DMS53 (cell line): ENCODE results near the gene SBK2.

Experiments used
- DNase-seq: peaks from one replicate; lab custom pipeline; 2025; lab: John Stamatoyannopoulos, UW

Gene SBK2

GRCh38 chr19:55486043-55486970 is 50.6 kb downstream of the SBK2 start:
- DNase-seq = peak; percentile 70

- peak; percentile 44 for DNase-seq
Observed at GRCh38 chr19:55485439-55486011, 51.4 kb downstream of the SBK2 start.

GRCh38 chr19:55484593-55485438 is 52.1 kb downstream of the SBK2 start, which contains the start of gene NAT14:
TSS of gene NAT14 (plus strand) at chr19:55485188. CDS start at chr19:55485709, 521 bp downstream.
- peak; percentile 87 for DNase-seq

GRCh38 chr19:55483706-55484592 is 53.0 kb downstream of the SBK2 start:
- DNase-seq = no peak

DNA sequence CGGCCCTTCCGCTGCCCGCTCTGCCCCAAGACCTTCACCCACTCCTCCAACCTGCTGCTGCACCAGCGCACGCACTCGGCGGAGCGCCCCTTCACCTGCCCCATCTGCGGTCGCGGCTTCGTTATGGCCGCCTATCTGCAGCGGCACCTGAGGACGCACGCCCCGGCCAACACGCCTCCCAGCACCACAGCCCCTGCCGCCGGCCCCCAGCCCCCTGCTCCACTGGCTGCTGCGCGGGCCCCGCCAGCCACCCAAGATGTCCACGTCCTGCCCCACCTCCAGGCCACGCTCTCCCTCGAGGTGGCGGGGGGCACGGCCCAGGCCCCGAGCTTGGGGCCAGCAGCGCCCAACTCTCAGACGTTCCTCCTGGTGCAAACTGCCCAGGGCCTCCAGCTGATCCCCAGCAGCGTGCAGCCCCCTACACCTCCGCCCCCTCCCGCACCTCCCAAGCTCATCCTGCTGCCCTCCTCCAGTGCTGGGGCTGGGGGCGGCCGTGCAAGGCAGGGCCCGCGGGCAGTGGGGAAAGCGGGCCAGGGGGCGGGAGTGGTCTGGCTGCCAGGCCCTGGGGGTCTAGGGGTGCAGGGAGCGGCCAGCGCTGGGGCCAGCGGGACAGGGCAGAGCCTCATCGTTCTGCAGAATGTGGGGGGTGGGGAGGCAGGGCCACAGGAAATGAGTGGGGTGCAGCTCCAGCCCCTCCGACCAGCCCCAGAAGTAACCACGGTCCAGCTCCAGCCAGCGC is 53.8 kb downstream of the SBK2 start:
- no peak for DNase-seq

- DNase-seq = no peak
Observed at GRCh38 chr19:55482156-55482961, 54.6 kb downstream of the SBK2 start.

DNA sequence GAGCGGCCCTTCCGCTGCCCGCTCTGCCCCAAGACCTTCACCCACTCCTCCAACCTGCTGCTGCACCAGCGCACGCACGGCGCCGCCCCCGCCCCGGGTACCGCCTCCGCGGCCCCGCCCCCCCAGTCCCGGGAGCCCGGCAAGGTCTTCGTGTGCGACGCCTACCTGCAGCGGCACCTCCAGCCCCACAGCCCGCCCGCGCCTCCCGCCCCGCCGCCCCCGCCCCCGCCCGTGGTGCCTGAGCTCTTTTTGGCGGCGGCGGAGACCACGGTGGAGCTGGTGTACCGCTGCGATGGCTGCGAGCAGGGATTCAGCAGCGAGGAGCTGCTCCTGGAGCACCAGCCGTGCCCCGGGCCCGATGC is 55.2 kb downstream of the SBK2 start:
- DNase-seq = no peak

- no peak for DNase-seq
Observed at GRCh38 chr19:55481148-55481793, 55.7 kb downstream of the SBK2 start.

DNA sequence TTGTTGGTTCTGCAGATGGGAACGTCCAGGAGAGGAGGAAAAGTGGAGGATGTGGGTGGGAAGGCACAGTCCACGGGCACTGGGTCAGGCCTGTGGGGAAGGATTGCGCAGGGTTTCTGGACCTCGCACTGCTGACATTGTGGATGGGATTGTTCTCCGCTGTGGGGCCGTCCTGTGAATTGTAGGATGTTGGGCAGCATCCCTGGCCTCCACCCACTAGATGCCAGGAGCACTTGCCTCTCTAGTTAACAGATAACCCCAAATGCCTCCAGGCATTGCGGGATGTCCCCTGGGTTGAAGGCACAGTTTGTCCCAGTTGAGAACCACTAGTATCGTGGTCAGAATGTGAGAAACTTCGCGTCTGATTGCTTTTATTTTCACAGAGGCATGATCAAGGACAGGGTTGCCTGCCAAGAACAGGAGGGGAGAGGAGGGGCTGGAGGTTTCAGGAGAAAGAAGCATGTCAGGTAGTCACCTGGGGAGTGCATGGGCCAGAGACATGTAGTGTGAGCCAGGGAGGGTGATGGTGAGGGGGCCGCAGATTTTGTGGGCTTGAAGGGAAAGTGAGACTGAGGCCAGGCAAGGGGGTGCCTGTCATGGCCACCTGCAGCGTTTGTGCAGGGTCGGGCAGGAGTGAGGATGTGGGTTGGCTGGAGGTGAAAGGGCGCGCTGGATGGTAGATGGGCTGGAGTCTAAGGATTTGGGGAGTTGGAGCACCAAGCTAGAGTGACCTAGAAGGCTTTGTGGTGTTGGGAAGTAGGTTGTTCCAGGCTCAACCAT is 57.3 kb downstream of the SBK2 start:
- no peak for DNase-seq

GRCh38 chr19:55479045-55479444 is 57.9 kb downstream of the SBK2 start:
- DNase-seq = no peak
